Activated T-helper 1 cell treated with anti-CD3 and anti-CD28 coated beads, Interleukin-12 subunit alpha, Interleukin-12 subunit beta, Interleukin-2, Interleukin-4 antibody, amounts not matched to agents 30 ng/mL and 10 ng/mL and 1 ng/mL, durations not matched to agents 14 hours and 24 hours and 36 hours (primary cell): ENCODE data around the gene NDUFS6. TPM values are rescaled to one million over a fixed set of nuclear protein-coding genes. Genes with fewer than 3 reads are reported as not detected.

Experiments
- DNase-seq: peaks from one replicate; pipeline ENCODE4 v3.0.0; 2021; ENCODE audit warnings: low spot score
- H3K27ac Mint-ChIP-seq: one replicate; pipeline ENCODE4 v1.8.0; 2021; ENCODE audit warnings: mild to moderate bottlenecking, mixed read lengths
- H3K27me3 Mint-ChIP-seq: one replicate; pipeline ENCODE4 v1.8.0; 2022; ENCODE audit warnings: mild to moderate bottlenecking, moderate library complexity, mixed read lengths; ENCODE audit not compliant: insufficient read depth
- H3K36me3 Mint-ChIP-seq: one replicate; pipeline ENCODE4 v1.8.0; 2021; ENCODE audit warnings: low read depth, mixed read lengths
- H3K4me1 Mint-ChIP-seq: one replicate; pipeline ENCODE4 v1.8.0; 2021; ENCODE audit warnings: low read depth, mixed read lengths
- H3K4me3 Mint-ChIP-seq: one replicate; pipeline ENCODE4 v1.8.0; 2021; ENCODE audit warnings: mild to moderate bottlenecking, moderate library complexity, mixed read lengths
- H3K9me3 Mint-ChIP-seq: one replicate; pipeline ENCODE4 v1.8.0; 2021; ENCODE audit warnings: mixed read lengths
- intact Hi-C: fragments of 100-400 bp; cut with micrococcal nuclease; formaldehyde crosslinking; loops from one replicate; pipeline ENCODE4 v1.15.1; 2024
- total RNA-seq: library from RNA; stranded (reverse); gene quantifications from 2 replicates; pipeline ENCODE4 v1.2.3, GENCODE V29; 2022

Gene NDUFS6
- total RNA-seq, 1 donor from 2014 or later: 40.3 TPM

DNA sequence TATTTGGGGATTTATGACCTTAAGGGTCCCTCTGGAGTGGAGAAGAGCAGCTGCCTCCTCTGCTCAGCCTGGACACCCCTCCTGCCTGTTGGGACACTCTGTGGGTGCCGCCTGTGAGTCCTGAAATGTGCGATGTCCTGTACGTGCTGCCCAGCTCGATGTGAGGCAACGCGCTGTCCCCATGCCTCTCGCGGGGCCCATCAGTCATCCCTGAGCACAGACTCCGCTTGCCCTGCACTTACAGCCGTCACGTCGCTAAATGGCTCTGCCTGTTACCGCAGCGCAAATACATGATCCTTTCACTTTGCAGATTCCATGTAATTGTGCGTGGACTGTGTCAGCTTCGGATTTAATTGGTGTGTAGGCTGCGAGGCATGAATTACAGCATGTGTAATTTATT is 54.4 kb downstream of the NDUFS6 start:
- no peaks in the 10 kb centered on the region for H3K36me3 Mint-ChIP-seq
- no peak overlapping the region for H3K4me3 Mint-ChIP-seq
- no peak overlapping the region for H3K27ac Mint-ChIP-seq
- H3K9me3 Mint-ChIP-seq: no peaks in the 10 kb centered on the region
- peaks cover 34% of the 10 kb centered on the region for H3K27me3 Mint-ChIP-seq
- no peak for DNase-seq
- no peaks in the 10 kb centered on the region for H3K4me1 Mint-ChIP-seq
- intact Hi-C loops: no loop called here

- H3K4me1 Mint-ChIP-seq: no peaks in the 10 kb centered on the region
- no peaks in the 10 kb centered on the region for H3K9me3 Mint-ChIP-seq
- intact Hi-C loops: no loop called here
- no peaks in the 10 kb centered on the region for H3K36me3 Mint-ChIP-seq
- H3K4me3 Mint-ChIP-seq: no peak overlapping the region
- H3K27me3 Mint-ChIP-seq: peaks cover 26% of the 10 kb centered on the region
- no peak overlapping the region for H3K27ac Mint-ChIP-seq
- no peak for DNase-seq
These were observed 55.5 kb downstream of the NDUFS6 start for GRCh38 chr5:1856596-1857255.

GRCh38 chr5:1857256-1857600 is 56.0 kb downstream of the NDUFS6 start:
- no peaks in the 10 kb centered on the region for H3K36me3 Mint-ChIP-seq
- no peak for DNase-seq
- intact Hi-C loops: no loop called here

DNA sequence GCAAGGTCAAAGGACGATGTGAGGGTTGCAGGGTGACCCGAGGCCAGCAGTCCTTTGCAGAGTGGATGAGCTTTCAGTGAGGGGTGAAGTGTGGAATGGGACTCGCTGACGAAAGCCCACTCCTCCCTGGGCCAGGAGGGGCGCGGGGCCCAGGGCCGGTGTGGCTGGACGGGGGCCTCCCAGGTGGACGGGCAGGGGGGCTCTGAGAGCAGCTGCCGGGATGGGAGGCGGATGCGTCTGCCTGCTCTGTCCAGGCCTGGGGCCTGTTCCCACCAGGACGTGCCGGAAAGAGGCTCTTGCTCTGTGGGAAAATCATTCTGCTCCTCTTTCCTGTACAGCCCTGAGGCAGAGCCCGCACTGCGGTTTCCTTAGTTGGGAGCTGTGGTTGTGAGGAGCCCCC is 57.2 kb downstream of the NDUFS6 start:
- H3K27me3 Mint-ChIP-seq: peaks cover 17% of the 10 kb centered on the region

More at GRCh38 chr5:1857256-1857600, 56.0 kb downstream of the NDUFS6 start:
- no peak overlapping the region for H3K27ac Mint-ChIP-seq
- peaks cover 22% of the 10 kb centered on the region for H3K27me3 Mint-ChIP-seq
- H3K9me3 Mint-ChIP-seq: no peaks in the 10 kb centered on the region
- no peaks in the 10 kb centered on the region for H3K4me1 Mint-ChIP-seq
- no peak overlapping the region for H3K4me3 Mint-ChIP-seq

GRCh38 chr5:1859099-1859498 is 57.9 kb downstream of the NDUFS6 start:
- Mint-ChIP-seq H3K4me1 (no peaks in the 10 kb centered on the region), H3K4me3 (no peak overlapping the region), H3K9me3 (no peaks in the 10 kb centered on the region), H3K36me3 (no peaks in the 10 kb centered on the region), H3K27ac (no peak overlapping the region), H3K27me3 (peaks cover 10% of the 10 kb centered on the region)
- intact Hi-C loops: no loop called here
- no peak for DNase-seq

More for the DNA sequence above, 57.2 kb downstream of the NDUFS6 start:
- H3K4me3 Mint-ChIP-seq: no peak overlapping the region
- no peaks in the 10 kb centered on the region for H3K9me3 Mint-ChIP-seq
- intact Hi-C loops: no loop called here
- no peak overlapping the region for H3K27ac Mint-ChIP-seq
- H3K4me1 Mint-ChIP-seq: no peaks in the 10 kb centered on the region
- no peaks in the 10 kb centered on the region for H3K36me3 Mint-ChIP-seq
- no peak for DNase-seq

GRCh38 chr5:1860021-1860610 is 58.9 kb downstream of the NDUFS6 start:
- Mint-ChIP-seq H3K9me3 (no peaks in the 10 kb centered on the region), H3K27me3 (peaks cover 7% of the 10 kb centered on the region), H3K27ac (no peak overlapping the region), H3K36me3 (no peaks in the 10 kb centered on the region), H3K4me1 (no peaks in the 10 kb centered on the region), H3K4me3 (no peak overlapping the region)
- intact Hi-C loops: no loop called here
- DNase-seq: no peak

DNA sequence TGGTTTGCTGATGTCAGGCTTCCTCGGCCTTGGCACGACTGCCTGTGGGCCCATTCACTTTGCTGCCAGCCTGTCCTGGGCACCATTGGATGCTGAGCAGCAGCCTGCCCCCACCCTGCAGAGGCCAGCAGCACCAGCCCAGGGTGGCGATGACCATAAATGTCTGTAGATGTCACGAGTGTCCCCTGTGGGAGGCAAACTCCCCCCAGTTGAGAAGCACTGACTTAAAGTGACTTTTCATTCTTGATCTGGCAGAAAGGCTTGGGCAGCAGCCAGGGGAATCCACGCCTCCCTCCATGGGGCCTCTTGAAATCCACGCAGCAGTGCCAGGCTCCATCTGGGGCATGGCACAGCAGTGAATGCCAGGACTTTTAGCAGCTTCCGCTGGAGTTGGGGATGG is 59.7 kb downstream of the NDUFS6 start:
- H3K27me3 Mint-ChIP-seq: peaks cover 3% of the 10 kb centered on the region

GRCh38 chr5:1864896-1865440 is 63.8 kb downstream of the NDUFS6 start:
- Mint-ChIP-seq H3K36me3 (no peaks in the 10 kb centered on the region), H3K27me3 (no peaks in the 10 kb centered on the region), H3K4me1 (no peaks in the 10 kb centered on the region), H3K27ac (no peak overlapping the region), H3K4me3 (no peak overlapping the region), H3K9me3 (no peaks in the 10 kb centered on the region)
- intact Hi-C loops: no loop called here
- no peak for DNase-seq

More for the DNA sequence above, 59.7 kb downstream of the NDUFS6 start:
- Mint-ChIP-seq H3K27ac (no peak overlapping the region), H3K4me1 (no peaks in the 10 kb centered on the region), H3K9me3 (no peaks in the 10 kb centered on the region), H3K36me3 (no peaks in the 10 kb centered on the region), H3K4me3 (no peak overlapping the region)
- DNase-seq: no peak
- intact Hi-C loops: no loop called here

- intact Hi-C loops: no loop called here
- H3K27me3 Mint-ChIP-seq: no peaks in the 10 kb centered on the region
- no peak for DNase-seq
- no peak overlapping the region for H3K4me3 Mint-ChIP-seq
- H3K27ac Mint-ChIP-seq: no peak overlapping the region
- H3K4me1 Mint-ChIP-seq: no peaks in the 10 kb centered on the region
- H3K9me3 Mint-ChIP-seq: no peaks in the 10 kb centered on the region
- no peaks in the 10 kb centered on the region for H3K36me3 Mint-ChIP-seq
These were observed 64.3 kb downstream of the NDUFS6 start for GRCh38 chr5:1865486-1865885.

Other genes starting within 250 kb of the NDUFS6 start
- gene MRPL36, start 1.6 kb upstream of the NDUFS6 start, total RNA-seq: 109 and 118 TPM in 2 replicates
- gene IRX4, start 81.5 kb downstream of the NDUFS6 start, total RNA-seq: not detected in 2 replicates